H9 (cell line): ENCODE data around the gene IL1RN. TPM values are rescaled to one million over a fixed set of nuclear protein-coding genes. Genes with fewer than 3 reads are reported as not detected.

Experiments used
- DNase-seq: peaks from one replicate; pipeline ENCODE4 v3.0.0-alpha.2; 2017
- H2AFZ ChIP-seq: one replicate; pipeline ENCODE4 v1.6.1; 2013; ENCODE audit warnings: mild to moderate bottlenecking, low read length, control low read depth, moderate library complexity
- H2AK5ac ChIP-seq: 2 replicates; pipeline ENCODE4 v1.6.1; 2013; ENCODE audit warnings: low read length, control low read depth, mixed read lengths; ENCODE audit not compliant: insufficient read length
- H2BK120ac ChIP-seq: one replicate; pipeline ENCODE4 v1.6.1; 2013; ENCODE audit warnings: low read depth, mild to moderate bottlenecking, low read length, control low read depth, inconsistent platforms; ENCODE audit not compliant: poor library complexity, severe bottlenecking
- H2BK12ac ChIP-seq: 2 replicates; pipeline ENCODE4 v1.6.1; 2013; ENCODE audit warnings: low read length, control low read depth, mixed read lengths, low read depth; ENCODE audit not compliant: insufficient read length
- H2BK15ac ChIP-seq: 2 replicates; pipeline ENCODE4 v1.6.1; 2013; ENCODE audit warnings: low read depth, low read length, control low read depth
- H2BK20ac ChIP-seq: one replicate; pipeline ENCODE4 v1.6.1; 2013; ENCODE audit warnings: low read depth, mild to moderate bottlenecking, low read length, control low read depth, inconsistent platforms; ENCODE audit not compliant: poor library complexity, severe bottlenecking
- H2BK5ac ChIP-seq: 2 replicates; pipeline ENCODE4 v1.6.1; 2013; ENCODE audit warnings: low read length, control low read depth, mixed read lengths; ENCODE audit not compliant: insufficient read length
- H3K14ac ChIP-seq: 2 replicates; pipeline ENCODE4 v1.6.1; 2013; ENCODE audit warnings: low read length, control low read depth; ENCODE audit not compliant: insufficient read depth
- H3K18ac ChIP-seq: 2 replicates; pipeline ENCODE4 v1.6.1; 2013; ENCODE audit warnings: low read depth, mild to moderate bottlenecking, mixed read lengths, low read length, control low read depth; ENCODE audit not compliant: insufficient read length
- H3K23ac ChIP-seq: 2 replicates; pipeline ENCODE4 v1.6.1; 2013; ENCODE audit warnings: low read length, control low read depth, mixed read lengths, low read depth; ENCODE audit not compliant: insufficient read length
- H3K23me2 ChIP-seq: 2 replicates; pipeline ENCODE4 v1.6.1; 2013; ENCODE audit warnings: low read depth, mild to moderate bottlenecking, mixed read lengths, low read length, control low read depth; ENCODE audit not compliant: insufficient read length, poor library complexity, severe bottlenecking
- H3K27ac ChIP-seq: 2 replicates; pipeline ENCODE4 v1.5.1; 2013; ENCODE audit warnings: low read length, control low read depth, mixed read lengths, low read depth; ENCODE audit not compliant: insufficient read length
- H3K27me3 ChIP-seq: 2 replicates; pipeline ENCODE4 v1.6.1; 2013; ENCODE audit warnings: low read length, control low read depth, inconsistent platforms; ENCODE audit not compliant: insufficient read depth
- H3K4ac ChIP-seq: 2 replicates; pipeline ENCODE4 v1.6.1; 2013; ENCODE audit warnings: low read depth, mild to moderate bottlenecking, control low read depth, inconsistent platforms, low read length, moderate library complexity
- H3K4me1 ChIP-seq: 2 replicates; pipeline ENCODE4 v1.6.1; 2013; ENCODE audit warnings: low read length, control low read depth, inconsistent platforms; ENCODE audit not compliant: insufficient read depth
- H3K4me2 ChIP-seq: 2 replicates; pipeline ENCODE4 v1.6.1; 2013; ENCODE audit warnings: low read length, control low read depth, mixed read lengths; ENCODE audit not compliant: insufficient read length, insufficient read depth
- H3K56ac ChIP-seq: 2 replicates; pipeline ENCODE4 v1.6.1; 2013; ENCODE audit warnings: low read depth, mild to moderate bottlenecking, mixed read lengths, low read length, control low read depth; ENCODE audit not compliant: insufficient read length
- H3K79me1 ChIP-seq: 2 replicates; pipeline ENCODE4 v1.6.1; 2013; ENCODE audit warnings: low read depth, mild to moderate bottlenecking, moderate library complexity, low read length, control low read depth, inconsistent platforms; ENCODE audit not compliant: insufficient read depth, poor library complexity, severe bottlenecking
- H3K79me2 ChIP-seq: 2 replicates; pipeline ENCODE4 v1.6.1; 2013; ENCODE audit warnings: low read length, control low read depth, inconsistent platforms; ENCODE audit not compliant: insufficient read depth
- H3K9ac ChIP-seq: 2 replicates; pipeline ENCODE4 v1.6.1; 2013; ENCODE audit warnings: low read length, control low read depth, mixed read lengths; ENCODE audit not compliant: insufficient read length; ENCODE audit errors: extremely low read depth
- H3K9me3 ChIP-seq: one replicate; pipeline ENCODE4 v1.6.1; 2013; ENCODE audit warnings: low read depth, low read length, inconsistent platforms; ENCODE audit not compliant: control insufficient read depth
- H3T11ph ChIP-seq: one replicate; pipeline ENCODE4 v1.6.1; 2013; ENCODE audit warnings: mild to moderate bottlenecking, low read length, control low read depth, inconsistent platforms
- H4K20me1 ChIP-seq: one replicate; pipeline ENCODE4 v1.6.1; 2013; ENCODE audit not compliant: control insufficient read depth, insufficient read length, insufficient read depth
- H4K5ac ChIP-seq: 2 replicates; pipeline ENCODE4 v1.6.1; 2013; ENCODE audit warnings: low read depth, mild to moderate bottlenecking, mixed read lengths, low read length, control low read depth; ENCODE audit not compliant: insufficient read length
- H4K8ac ChIP-seq: replicated peaks from 2 replicates; pipeline ENCODE4 v1.6.1; 2013; ENCODE audit warnings: low read length, control low read depth, mixed read lengths, low read depth; ENCODE audit not compliant: insufficient read length
- H4K91ac ChIP-seq: 2 replicates; pipeline ENCODE4 v1.6.1; 2013; ENCODE audit warnings: low read depth, mild to moderate bottlenecking, moderate library complexity, mixed read lengths, low read length, control low read depth; ENCODE audit not compliant: insufficient read length
- H3K27ac Mint-ChIP-seq, 3 experiments: 2 replicates in 2 of 3; 3 replicates in 1 of 3; pipeline ENCODE4 v1.8.0; 2020 to 2021; ENCODE audit warnings: mixed read lengths in 3 of 3, mild to moderate bottlenecking in 1 of 3, moderate library complexity in 1 of 3
- H3K27me3 Mint-ChIP-seq: 2 replicates; pipeline ENCODE4 v1.8.0; 2021; ENCODE audit warnings: low read depth, mild to moderate bottlenecking, moderate library complexity, mixed read lengths
- H3K36me3 Mint-ChIP-seq, 3 experiments: 2 replicates in 2 of 3; 3 replicates in 1 of 3; pipeline ENCODE4 v1.8.0; 2020 to 2021; ENCODE audit warnings: low read depth in 3 of 3, mixed read lengths in 3 of 3; ENCODE audit not compliant: insufficient read depth in 1 of 3
- H3K4me1 Mint-ChIP-seq, 2 experiments: 2 replicates each; pipeline ENCODE4 v1.8.0; 2020; ENCODE audit warnings: mixed read lengths in 2 of 2
- H3K4me3 Mint-ChIP-seq, 2 experiments: 2 replicates in 1 of 2; 3 replicates in 1 of 2; pipeline ENCODE4 v1.8.0; 2020 to 2021; ENCODE audit warnings: mild to moderate bottlenecking in 2 of 2, mixed read lengths in 2 of 2, moderate library complexity in 1 of 2
- H3K9me3 Mint-ChIP-seq, 2 experiments: 2 replicates in 1 of 2; 3 replicates in 1 of 2; pipeline ENCODE4 v1.8.0; 2020; ENCODE audit warnings: mild to moderate bottlenecking in 2 of 2, mixed read lengths in 2 of 2, moderate library complexity in 1 of 2
- WGBS: extraction: QIAGEN DNeasy Blood & Tissue Kit; methylation state at CpG from one replicate; pipeline ENCODE4 v1.1.7; 2013; ENCODE audit warnings: missing lambda C conversion rate, low lambda C conversion rate, mixed read lengths; ENCODE audit not compliant: insufficient read length; ENCODE audit errors: extremely low coverage; 5-methylcytosine and 5-hydroxymethylcytosine counted together
- total RNA-seq: library from RNA; stranded (reverse); gene quantifications from 2 replicates; pipeline ENCODE4 v1.2.1, GENCODE V29; 2021
- TF ChIP-seq, protein P1 (sequence below): fragments of 200-600 bp; sonication (generic); conservative IDR thresholded peaks from 3 replicates; pipeline ENCODE4 v1.8.0; 2021; ENCODE audit warnings: antibody characterized with exemption, mild to moderate bottlenecking

Gene IL1RN
- total RNA-seq, 1 experiment from 2014 or later, result not detected

GRCh38 chr2:113105047-113105785, 22.2 kb upstream of the IL1RN start:
- H2AK5ac ChIP-seq, result no peak overlapping the region
- no peaks in the 10 kb centered on the region for H3K9me3 ChIP-seq
- no peak overlapping the region for H2AFZ ChIP-seq
- no peak overlapping the region for H3K4me2 ChIP-seq
- H3K27ac ChIP-seq, result no peak overlapping the region
- H4K91ac ChIP-seq, result no peak overlapping the region
- no peak overlapping the region for H2BK20ac ChIP-seq
- no CpG with 5 or more reads among the region's 6 CpGs for WGBS
- Mint-ChIP-seq H3K4me3 (no peak overlapping the region), H3K27ac (no peak overlapping the region), H3K9me3 (peaks cover 6 to 34% of the 10 kb centered on the region in 2 experiments; a peak in 4 of 5 replicates), H3K4me1 (0 out of 4 replicates have a peak, but pooled peaks cover 0 to 3% of the 10 kb centered on the region in 2 experiments), H3K27me3 (peaks cover 6% of the 10 kb centered on the region), H3K36me3 (peaks cover 0 to 3% (median 0%) of the 10 kb centered on the region in 3 experiments; a peak in 2 of 7 replicates)
- no peaks in the 10 kb centered on the region for H3K4me1 ChIP-seq
- H2BK15ac ChIP-seq, result no peak overlapping the region
- H3K79me2 ChIP-seq, result no peaks in the 10 kb centered on the region
- H3K27me3 ChIP-seq, result no peaks in the 10 kb centered on the region
- no peak overlapping the region for H3T11ph ChIP-seq
- no peak overlapping the region for H3K18ac ChIP-seq
- no peak overlapping the region for H3K14ac ChIP-seq
- no peak overlapping the region for H3K23ac ChIP-seq
- H2BK120ac ChIP-seq, result no peak overlapping the region
- H3K4ac ChIP-seq, result no peak overlapping the region
- H2BK12ac ChIP-seq, result no peak overlapping the region
- H3K79me1 ChIP-seq, result no peaks in the 10 kb centered on the region
- TF ChIP-seq, protein P1, sequence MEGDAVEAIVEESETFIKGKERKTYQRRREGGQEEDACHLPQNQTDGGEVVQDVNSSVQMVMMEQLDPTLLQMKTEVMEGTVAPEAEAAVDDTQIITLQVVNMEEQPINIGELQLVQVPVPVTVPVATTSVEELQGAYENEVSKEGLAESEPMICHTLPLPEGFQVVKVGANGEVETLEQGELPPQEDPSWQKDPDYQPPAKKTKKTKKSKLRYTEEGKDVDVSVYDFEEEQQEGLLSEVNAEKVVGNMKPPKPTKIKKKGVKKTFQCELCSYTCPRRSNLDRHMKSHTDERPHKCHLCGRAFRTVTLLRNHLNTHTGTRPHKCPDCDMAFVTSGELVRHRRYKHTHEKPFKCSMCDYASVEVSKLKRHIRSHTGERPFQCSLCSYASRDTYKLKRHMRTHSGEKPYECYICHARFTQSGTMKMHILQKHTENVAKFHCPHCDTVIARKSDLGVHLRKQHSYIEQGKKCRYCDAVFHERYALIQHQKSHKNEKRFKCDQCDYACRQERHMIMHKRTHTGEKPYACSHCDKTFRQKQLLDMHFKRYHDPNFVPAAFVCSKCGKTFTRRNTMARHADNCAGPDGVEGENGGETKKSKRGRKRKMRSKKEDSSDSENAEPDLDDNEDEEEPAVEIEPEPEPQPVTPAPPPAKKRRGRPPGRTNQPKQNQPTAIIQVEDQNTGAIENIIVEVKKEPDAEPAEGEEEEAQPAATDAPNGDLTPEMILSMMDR, result no peak
- no peak for DNase-seq
- no peak overlapping the region for H4K5ac ChIP-seq
- H3K56ac ChIP-seq, result no peak overlapping the region
- H4K8ac ChIP-seq, result no peak overlapping the region
- no peaks in the 10 kb centered on the region for H3K23me2 ChIP-seq
- H2BK5ac ChIP-seq, result no peak overlapping the region
- H3K9ac ChIP-seq, result no peak overlapping the region
- H4K20me1 ChIP-seq, result no peaks in the 10 kb centered on the region
